Measurements from ENCODE around the gene ADAD1. TPM values are rescaled to one million over a fixed set of nuclear protein-coding genes. Genes with fewer than 3 reads are reported as not detected.

ADAD1 gene
- total and polyA plus RNA-seq, 2 donors from 2014 or later, result not detected

DNA sequence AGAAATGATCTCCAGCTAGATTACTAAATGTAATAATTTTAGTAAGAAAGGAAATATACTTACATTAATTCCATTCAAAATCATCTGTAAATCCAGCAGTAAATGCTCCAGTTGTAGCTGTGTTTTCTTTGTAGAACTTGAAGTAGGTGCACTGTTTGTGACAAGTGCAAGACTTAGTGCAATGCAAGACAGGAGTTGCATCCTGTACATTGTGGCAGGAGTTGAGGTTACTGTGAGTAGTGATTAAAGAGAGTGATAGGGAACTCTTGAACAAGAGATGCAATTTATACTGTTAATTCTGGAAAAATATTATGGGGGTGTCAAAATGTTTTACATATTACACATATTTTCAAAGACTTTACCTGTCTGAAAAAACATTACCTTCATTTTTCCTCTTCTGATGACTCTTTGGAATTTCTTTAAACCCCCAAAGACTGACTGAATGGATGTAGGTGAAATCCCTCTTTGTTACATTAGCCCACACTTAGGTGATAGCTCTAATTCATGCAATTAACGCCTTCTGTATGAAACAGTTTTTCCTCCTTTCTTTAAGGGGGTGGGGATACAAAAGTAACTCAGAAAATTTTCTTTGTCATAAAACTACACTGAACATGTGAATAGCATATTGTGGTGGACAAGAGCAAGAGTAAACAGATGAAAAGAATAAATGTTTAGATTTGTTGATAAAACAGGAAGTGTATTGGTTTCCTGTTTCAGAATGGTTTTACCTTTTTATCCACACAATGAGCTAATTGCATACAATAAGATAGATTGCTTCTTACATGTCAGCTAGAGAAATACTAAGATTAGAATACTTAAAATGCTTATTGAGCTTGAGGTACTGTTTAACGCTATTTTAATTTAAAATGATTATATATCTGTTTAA is 77.7 kb downstream of the ADAD1 start, which contains the start of gene IL2:
TSS of gene IL2 (minus strand) at position 495 of the 886 bp plus-strand sequence. CDS start at position 210, 285 bp downstream.
- no peak within 1 kb of the TSS for H3K27ac ChIP-seq (ENCODE audit: low read depth in 2 of 2, low read length in 2 of 2)

DNA sequence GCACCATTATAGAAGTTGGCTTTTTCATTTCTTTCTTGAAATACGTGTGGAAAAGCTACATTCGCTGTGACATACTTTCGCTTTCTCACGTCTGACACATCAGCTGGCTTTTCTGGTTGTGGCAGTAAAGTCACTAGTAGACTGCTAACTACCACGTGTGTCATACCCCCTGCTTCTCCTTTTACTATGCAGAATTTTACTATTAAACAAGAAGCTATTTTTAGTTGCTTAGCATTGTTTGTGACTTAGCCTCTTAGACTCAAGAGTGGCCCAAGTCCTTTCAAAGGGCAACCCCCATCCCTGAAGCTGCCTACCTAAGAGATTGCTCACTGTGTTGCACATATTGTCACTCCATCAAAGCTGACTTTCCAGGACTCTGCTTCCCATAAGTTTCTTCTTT is 79.8 kb downstream of the ADAD1 start:
- TF ChIP-seq, protein P1, sequence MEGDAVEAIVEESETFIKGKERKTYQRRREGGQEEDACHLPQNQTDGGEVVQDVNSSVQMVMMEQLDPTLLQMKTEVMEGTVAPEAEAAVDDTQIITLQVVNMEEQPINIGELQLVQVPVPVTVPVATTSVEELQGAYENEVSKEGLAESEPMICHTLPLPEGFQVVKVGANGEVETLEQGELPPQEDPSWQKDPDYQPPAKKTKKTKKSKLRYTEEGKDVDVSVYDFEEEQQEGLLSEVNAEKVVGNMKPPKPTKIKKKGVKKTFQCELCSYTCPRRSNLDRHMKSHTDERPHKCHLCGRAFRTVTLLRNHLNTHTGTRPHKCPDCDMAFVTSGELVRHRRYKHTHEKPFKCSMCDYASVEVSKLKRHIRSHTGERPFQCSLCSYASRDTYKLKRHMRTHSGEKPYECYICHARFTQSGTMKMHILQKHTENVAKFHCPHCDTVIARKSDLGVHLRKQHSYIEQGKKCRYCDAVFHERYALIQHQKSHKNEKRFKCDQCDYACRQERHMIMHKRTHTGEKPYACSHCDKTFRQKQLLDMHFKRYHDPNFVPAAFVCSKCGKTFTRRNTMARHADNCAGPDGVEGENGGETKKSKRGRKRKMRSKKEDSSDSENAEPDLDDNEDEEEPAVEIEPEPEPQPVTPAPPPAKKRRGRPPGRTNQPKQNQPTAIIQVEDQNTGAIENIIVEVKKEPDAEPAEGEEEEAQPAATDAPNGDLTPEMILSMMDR (IDR thresholded peaks at IDR 0.05; ENCODE audit: borderline replicate concordance, extremely low read depth, insufficient read depth), result no peak
- no peak for FAIRE-seq
- Histone ChIP-seq H3K9ac (ENCODE audit: low read length in 3 of 3) (no peak overlapping the region), H3K9me3 (ENCODE audit: control insufficient read depth in 2 of 3, insufficient read depth in 1 of 3, low read length in 3 of 3) (no peaks in the 10 kb centered on the region), H3K4me1 (ENCODE audit: control insufficient read depth in 2 of 3, insufficient read depth in 2 of 3, low read depth in 1 of 3, low read length in 3 of 3) (no peaks in the 10 kb centered on the region), H3K36me3 (ENCODE audit: control insufficient read depth in 2 of 3, insufficient read depth in 3 of 3, low read length in 3 of 3) (no peaks in the 10 kb centered on the region), H3K27me3 (ENCODE audit: control insufficient read depth, insufficient read depth, low read length) (no peaks in the 10 kb centered on the region), H3K27ac (ENCODE audit: low read depth in 2 of 2, low read length in 2 of 2) (no peak overlapping the region), H3K4me3 (ENCODE audit: low read length in 3 of 3) (no peak overlapping the region)
- intact Hi-C loops (cut with DNase I), result no loop called here
- no peak for DNase-seq

More for the DNA sequence above, 77.7 kb downstream of the ADAD1 start, which contains the start of gene IL2:
- Histone ChIP-seq H3K4me3 (ENCODE audit: low read length in 3 of 3) (no peak within 1 kb of the TSS), H3K9ac (ENCODE audit: low read length in 3 of 3) (no peak within 1 kb of the TSS), H3K9me3 (ENCODE audit: control insufficient read depth in 2 of 3, insufficient read depth in 1 of 3, low read length in 3 of 3) (no peaks in the 10 kb centered on the region), H3K27me3 (ENCODE audit: control insufficient read depth, insufficient read depth, low read length) (no peaks in the 10 kb centered on the region), H3K4me1 (ENCODE audit: control insufficient read depth in 2 of 3, insufficient read depth in 2 of 3, low read depth in 1 of 3, low read length in 3 of 3) (no peaks in the 10 kb centered on the region), H3K36me3 (ENCODE audit: control insufficient read depth in 2 of 3, insufficient read depth in 3 of 3, low read length in 3 of 3) (no peaks in the 10 kb centered on the region)
- intact Hi-C loops (cut with DNase I), result no loop called here
- TF ChIP-seq, protein P1 (IDR thresholded peaks at IDR 0.05; ENCODE audit: borderline replicate concordance, extremely low read depth, insufficient read depth), result no peak
- no peak for DNase-seq
- FAIRE-seq, result no peak

DNA sequence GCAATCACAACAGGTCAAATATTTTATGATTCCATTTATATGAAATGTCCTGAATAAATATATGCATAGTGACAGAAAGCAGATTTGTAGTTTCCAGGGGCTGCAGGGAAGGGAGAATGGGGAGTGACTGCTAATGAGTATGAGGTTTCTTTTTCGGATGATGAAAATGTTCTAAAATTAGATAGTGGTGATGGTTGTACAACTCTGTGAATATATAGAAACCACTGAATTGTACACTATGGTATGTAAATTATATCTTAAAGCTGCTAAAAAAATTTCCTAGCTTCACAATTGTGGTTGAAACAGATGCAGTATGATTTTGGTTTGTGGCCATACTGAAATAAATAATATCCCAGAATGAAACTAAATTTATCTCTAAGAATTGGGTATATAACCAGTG is 90.6 kb downstream of the ADAD1 start:
- H3K9ac ChIP-seq (ENCODE audit: low read length in 3 of 3), result no peak overlapping the region
- H3K4me1 ChIP-seq (ENCODE audit: control insufficient read depth in 2 of 3, insufficient read depth in 2 of 3, low read depth in 1 of 3, low read length in 3 of 3), result no peaks in the 10 kb centered on the region
- H3K27ac ChIP-seq (ENCODE audit: low read depth in 2 of 2, low read length in 2 of 2), result no peak overlapping the region
- FAIRE-seq (no peak), DNase-seq (no peak)
- no peaks in the 10 kb centered on the region for H3K36me3 ChIP-seq (ENCODE audit: control insufficient read depth in 2 of 3, insufficient read depth in 3 of 3, low read length in 3 of 3)
- TF ChIP-seq, protein P1 (IDR thresholded peaks at IDR 0.05; ENCODE audit: borderline replicate concordance, extremely low read depth, insufficient read depth), result no peak
- intact Hi-C loops (cut with DNase I), result no loop called here
- no peaks in the 10 kb centered on the region for H3K27me3 ChIP-seq (ENCODE audit: control insufficient read depth, insufficient read depth, low read length)
- H3K9me3 ChIP-seq (ENCODE audit: control insufficient read depth in 2 of 3, insufficient read depth in 1 of 3, low read length in 3 of 3), result no peaks in the 10 kb centered on the region
- H3K4me3 ChIP-seq (ENCODE audit: low read length in 3 of 3), result no peak overlapping the region

Data from kidney (tissue), 14 donors.